EL (cell line): ENCODE results near the gene PGAM1.
"Not testable (repeated sequence)": the region's sequence is repeated elsewhere in the genome, so short reads cannot be mapped to it uniquely, and the experiment has no call there.

ENCODE experiments used
- DNase-seq: peaks from one replicate; pipeline ENCODE4 v3.0.0-alpha.2; 2016

Gene PGAM1

GRCh38 chr10:97425964-97426775, at the start of gene PGAM1:
Gene PGAM1 (plus strand): TSS chr10:97426191. CDS start chr10:97426308, 117 bp downstream.
- peak; percentile 96 for DNase-seq

- DNase-seq = no peak
Observed at GRCh38 chr10:97376413-97376812, 49.6 kb upstream of the PGAM1 start.

DNA sequence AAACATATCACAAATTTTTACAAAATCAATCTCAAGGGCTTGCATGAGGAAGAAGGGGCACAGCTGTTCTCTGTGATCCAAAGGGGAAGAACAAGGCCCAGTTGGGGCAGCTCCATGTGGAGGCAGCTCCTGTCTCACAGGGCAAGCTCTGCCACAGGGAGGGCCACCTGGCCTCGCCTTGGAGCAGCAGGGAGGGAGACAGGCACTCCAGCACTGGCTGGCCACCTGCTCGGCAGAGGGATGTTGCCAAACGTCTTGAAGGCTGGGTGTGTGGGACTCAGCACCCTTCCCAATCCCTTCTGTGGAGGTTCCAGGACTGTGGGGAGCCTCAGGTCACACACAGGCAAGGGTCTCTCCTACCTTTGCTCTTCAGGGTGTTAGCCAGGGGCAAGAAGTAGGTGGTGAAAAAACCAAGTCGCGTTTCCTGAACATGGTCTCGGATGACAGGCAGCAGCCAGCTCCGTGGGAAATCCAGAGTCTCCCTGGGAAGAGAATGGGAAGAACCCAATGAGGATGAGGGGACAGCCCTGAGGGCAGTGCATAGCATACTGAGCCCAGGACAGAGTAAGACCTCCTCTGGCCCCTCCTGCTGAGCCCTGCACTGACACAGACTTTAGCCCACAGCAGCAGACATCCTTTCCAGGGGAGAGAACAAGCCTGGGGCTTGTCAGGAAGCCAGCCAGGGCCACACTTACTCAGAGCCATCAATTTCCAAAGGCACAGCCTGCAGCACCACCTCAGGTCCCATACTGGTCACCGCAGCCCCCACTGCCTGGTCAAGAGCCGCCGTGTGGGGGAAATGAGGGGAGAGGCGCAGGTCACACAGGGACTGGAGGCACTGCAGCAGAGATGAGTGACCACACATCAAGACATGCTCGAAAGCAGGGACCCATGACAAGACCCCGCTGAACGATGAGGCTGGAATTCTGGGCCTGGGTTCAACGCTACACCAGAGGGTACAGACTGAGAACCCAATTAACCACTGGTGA, 46.8 kb upstream of the PGAM1 start:
- no peak for DNase-seq

DNA sequence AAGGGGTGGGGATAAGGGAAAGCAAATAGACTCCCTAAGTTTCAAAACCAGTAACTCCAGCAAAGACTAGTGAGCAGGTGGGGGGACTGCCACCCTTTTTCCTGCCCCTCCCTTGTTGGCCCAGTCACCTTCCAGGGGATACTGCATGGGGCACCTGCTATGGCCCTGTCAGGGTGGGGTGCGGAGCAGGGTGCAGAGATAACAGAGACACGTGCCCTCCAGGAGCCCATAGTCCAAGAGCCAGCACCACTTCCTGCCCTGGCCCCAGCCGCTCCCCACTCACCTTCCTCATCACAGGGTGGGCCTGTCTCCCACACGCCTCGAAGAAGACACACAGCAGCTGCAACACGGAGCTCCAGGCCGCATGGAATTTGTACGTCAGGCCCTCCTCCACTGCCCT, 45.5 kb upstream of the PGAM1 start:
- no peak for DNase-seq

GRCh38 chr10:97381626-97382025, 44.4 kb upstream of the PGAM1 start:
- no peak for DNase-seq

- DNase-seq = no peak
Observed at GRCh38 chr10:97383159-97383558, 42.8 kb upstream of the PGAM1 start.

GRCh38 chr10:97384156-97384555, 41.8 kb upstream of the PGAM1 start:
- no peak for DNase-seq

DNA sequence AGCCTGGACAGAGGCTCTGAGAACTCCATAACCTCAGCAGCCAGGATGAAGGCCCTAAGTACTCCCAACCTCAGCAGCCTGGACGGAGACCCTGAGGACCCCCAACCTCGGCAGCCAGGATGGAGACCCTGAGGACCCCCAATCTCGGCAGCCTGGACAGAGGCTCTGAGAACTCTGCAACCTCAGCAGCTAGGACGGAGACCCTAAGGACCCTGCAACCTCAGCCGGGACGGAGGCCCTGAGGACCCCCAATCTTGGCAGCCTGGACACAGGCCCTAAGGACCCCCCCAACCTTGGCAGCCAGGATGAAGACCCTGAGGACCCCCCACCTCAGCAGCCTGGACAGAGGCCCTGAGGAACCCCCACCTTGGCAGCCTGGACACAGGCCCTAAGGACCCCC, 41.4 kb upstream of the PGAM1 start:
- no peak for DNase-seq

GRCh38 chr10:97385565-97385964, 40.4 kb upstream of the PGAM1 start:
- DNase-seq = no peak

DNA sequence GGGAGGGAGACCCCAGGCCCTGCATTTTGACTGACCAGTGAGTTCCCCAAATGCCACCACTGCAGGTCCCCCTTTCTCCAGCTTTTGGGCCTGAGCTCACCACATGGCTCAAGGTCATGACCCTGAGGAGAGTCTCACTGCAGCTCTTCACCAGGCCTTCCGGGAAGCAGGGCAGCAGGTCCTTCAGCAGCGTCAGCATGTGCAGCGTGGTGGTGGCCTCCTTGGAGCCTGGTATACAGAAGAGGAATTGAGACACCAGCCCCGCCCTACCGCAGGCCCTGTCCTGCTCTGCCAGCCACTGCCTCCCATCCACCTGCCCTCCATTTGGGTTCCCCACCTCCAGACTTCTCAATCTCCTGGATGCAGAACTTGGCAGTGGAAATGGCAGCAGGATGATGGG, 37.8 kb upstream of the PGAM1 start:
- DNase-seq = no peak

GRCh38 chr10:97390091-97390490, 35.9 kb upstream of the PGAM1 start:
- DNase-seq = no peak

DNA sequence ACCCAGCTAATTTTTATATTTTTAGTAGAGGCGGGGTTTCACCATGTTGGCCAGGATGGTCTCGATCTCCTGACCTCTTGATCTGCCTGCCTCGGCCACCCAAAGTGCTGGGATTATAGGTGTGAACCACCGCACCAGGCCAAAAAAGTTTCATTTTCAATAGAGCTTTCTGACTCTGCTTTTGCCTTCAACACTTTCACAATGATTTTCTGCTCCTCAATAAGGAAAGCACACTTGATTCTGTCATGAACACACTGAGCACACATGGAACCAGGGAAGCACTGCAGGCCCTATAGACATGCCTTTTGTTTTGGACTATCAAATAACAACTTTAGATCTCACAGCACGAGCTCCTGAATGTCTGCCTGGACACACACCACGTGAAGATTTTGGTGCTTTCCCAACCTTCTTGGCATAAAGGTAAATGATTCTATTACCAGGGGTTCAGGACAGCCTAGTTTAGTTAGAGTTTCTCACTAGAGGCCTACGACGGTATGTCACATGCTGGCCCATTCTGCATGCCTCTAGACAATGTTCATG, 32.9 kb upstream of the PGAM1 start:
- DNase-seq = no peak

DNA sequence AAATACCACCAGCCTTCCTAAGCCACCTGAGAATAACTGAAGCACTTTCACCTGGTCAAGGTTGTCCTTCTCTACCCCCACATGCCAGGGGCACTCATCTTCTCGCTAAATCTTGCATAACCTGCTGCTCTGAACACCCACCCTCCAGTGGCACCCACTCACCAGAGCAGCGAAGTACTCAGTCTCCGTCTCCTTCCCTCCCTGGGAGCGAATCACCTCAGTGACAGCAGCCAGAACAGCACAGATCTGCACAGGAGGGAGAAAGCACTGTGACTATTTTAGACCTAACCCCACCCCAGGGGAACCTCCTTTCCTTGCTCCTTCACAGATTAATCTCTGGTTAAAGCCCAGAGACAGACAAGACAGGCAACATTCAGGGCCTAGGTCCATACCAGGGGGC, 29.9 kb upstream of the PGAM1 start:
- DNase-seq = no peak

DNA sequence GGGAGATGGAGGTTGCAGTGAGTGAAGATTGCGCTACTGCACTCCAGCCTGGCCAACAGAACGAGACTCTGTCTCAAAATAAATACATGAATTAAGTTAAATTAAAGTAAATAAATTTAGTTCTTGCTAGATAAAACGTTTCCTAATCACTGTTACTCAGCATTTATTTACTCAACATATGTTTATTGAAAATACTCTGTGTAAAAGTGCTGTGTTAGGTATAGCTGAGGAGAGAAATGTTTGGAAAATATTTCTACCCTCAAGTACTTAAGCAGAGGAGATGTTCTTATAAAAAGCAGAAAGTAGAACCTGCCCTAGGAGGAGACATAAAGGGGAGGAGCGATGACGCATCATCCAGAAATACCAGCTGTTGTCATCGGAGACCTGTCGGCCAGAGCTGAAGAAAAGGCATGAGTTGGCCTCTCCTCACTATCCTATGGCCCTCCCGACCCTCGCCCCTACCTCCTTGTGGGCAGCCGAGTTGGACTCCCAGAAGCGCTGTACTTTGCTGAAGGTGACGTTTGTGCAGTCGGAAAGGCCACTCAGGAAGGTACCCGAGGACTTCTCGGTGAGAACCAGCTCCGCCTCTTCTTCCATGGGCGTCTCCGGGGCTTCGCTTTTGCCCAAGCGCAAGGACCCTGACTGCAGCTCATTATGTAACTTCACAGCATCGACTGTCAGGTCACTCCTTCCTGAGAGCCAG, 26.0 kb upstream of the PGAM1 start:
- peak; percentile 77 for DNase-seq

DNA sequence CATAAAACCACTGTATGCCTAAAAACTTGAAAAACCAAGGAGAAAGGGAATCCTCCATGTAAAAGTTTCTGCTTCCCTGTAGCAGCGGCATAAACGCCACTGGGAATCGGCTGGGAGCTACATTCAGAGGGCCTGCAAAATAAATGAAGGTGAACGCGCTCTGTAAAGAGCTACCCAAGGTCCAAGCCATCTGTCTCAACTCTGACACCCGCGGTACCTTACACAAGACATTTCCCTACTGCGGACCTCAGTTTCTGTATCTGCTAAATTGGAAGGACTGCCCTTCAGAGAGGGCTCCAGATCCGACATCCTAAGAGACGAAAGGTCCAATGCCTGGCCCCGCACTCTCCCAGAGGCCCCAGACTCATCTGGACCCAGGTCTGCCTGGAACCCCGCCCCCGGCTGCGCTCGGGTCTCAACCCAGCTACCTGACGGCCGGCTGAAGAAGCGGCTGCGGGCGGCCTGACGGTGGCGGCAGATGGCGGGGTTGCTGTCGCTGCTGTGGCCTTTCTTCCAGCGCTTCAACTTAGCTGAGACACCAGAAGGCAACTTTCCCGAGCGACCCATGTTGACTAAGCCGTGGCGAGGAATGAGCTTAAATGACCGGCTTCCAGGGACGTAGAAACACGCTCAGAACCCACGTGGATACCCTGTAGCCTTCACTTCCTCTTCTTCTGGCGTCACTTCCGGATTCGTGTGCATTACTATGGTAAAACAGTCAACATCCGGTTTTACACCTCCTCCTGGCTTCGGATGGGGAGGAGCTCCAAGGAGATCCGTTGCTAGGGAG, 25.1 kb upstream of the PGAM1 start, which contains the start of gene RRP12:
Gene RRP12 (minus strand): TSS at position 676 of the 790 bp plus-strand sequence. CDS start 109 bp downstream, at position 567.
- peak; percentile 99 for DNase-seq

DNA sequence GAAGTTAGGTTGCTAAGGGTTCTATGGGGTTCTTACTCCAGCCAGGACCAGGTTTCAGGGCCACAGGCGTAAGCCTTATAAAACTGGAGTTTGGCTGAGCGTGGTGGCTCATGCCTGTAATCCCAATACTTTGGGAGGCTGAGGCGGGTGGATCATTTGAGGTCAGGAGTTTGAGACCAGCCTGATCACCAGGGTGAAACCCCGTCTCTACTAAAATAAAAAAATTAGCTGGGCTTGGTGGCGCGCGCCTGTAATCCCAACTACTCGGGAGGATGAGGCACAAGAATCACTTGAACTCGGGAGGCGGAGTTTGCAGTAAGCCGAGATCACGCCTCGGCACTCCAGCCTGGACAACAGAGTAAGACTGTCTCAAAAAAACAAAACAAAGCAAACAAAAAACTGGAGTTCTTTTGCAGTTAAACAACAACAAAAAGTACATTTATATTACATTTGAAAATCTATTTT, 24.5 kb upstream of the PGAM1 start:
- no peak for DNase-seq

GRCh38 chr10:97404044-97404443, 21.9 kb upstream of the PGAM1 start:
- DNase-seq = no peak

DNA sequence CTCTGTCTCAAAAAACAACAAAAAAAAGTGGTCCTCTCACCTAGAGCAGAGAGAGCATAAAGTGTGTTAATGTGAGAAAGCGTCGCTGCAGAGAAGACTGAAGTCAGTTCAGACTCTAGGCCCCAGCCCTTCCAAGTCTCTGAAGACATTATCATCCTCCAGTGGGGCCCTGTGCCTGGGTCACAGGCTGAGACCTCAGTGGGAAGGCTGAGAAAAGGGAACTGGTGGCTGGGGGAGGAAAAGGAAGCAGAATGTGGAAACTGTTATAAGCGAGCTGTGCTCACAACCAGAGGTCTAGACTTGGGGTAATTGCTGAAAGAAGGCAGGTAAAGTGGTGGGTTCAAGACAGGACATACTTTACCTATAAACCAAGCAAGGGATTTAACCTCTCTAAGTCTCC, 19.9 kb upstream of the PGAM1 start:
- no peak for DNase-seq

DNA sequence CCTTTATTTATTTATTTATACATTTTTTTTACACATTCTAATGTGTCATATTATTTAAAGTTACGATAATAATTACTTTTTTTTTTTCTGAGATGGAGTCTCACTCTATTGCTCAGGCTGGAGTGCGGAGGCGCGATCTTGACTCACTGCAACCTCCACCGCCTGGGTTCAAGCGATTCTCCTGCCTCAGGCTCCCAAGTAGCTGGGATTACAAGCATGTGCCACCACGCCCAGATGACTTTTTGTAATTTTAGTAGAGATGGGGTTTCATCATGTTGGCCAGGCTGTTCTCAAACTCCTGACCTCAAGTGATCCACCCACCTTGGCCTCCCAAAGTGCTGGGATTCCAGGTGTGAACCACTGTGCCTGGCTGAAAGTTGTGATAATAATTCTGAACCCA, 19.5 kb upstream of the PGAM1 start:
- not testable (repeated sequence) for DNase-seq

GRCh38 chr10:97407211-97407951, 18.6 kb upstream of the PGAM1 start:
- DNase-seq = peak; percentile 80

- DNase-seq = no peak
Observed at GRCh38 chr10:97407952-97408248, 18.1 kb upstream of the PGAM1 start.
